HG02943 (cell line): ENCODE results near the gene KLHL2.

Experiments used
- ATAC-seq: cut with Tn5 transposase; IDR thresholded peaks from one replicate; pipeline ENCODE4 v1.9.1; 2021; ENCODE audit warnings: mild to moderate bottlenecking, low read depth, moderate library complexity; ENCODE audit not compliant: unreplicated experiment

The KLHL2 gene

GRCh38 chr4:165286619-165287340, 79.4 kb downstream of the KLHL2 start:
- ATAC-seq = peak; percentile 61

DNA sequence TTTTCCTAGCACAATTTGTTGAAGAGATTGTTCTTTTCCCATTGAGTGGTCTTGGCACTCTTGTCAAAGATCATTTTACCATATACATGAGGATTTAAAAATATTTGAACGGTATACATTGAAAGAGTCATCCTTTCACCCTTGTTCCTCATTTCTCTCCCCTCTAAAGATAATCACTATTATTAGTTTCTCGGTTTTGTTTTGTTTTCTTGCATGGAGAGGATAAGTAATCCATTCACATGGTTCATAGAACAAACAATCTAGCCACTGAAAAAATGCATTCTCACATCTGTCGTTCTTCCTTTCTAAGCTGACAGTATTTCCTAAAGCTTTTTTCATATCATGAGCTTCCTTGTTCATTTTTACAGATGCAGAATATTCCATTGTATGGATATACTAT, 80.9 kb downstream of the KLHL2 start:
- peak; percentile 52 for ATAC-seq

DNA sequence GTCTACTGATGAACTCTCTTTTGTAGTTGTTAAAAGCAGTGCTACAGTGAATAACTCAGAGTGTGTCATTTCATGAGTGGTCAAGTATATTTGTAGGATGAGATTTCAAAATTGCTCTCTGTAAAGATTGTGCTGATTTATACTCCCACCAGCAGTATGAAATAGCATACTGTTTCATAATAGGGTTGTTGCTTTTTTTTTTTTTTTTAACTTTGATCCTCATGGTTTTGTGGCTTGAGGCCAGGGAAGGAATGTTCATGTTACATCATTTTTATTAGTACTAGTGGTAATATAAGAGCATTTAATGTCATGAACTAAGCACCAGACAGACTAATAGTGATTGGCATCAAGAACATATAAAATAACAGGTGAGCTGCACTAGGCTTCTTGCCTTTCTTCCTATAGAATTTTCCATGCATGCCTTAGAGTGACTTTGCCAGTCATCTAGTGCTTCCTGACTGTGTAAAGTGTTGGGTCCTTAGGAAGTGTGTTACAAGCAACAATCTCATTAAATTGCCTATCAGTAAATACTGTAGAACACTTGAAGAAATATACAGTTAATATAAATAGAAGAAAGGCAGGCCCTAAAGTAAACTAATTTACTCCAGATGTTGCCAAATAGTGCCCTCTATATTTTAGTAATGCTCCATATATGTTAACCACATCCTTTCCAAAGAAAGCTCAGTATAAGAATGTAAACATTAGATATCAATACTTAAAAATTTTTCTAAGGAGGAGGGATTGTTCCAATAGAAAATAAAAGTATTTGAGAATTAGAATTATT, 81.5 kb downstream of the KLHL2 start:
- ATAC-seq = no peak

GRCh38 chr4:165289423-165289785, 82.0 kb downstream of the KLHL2 start:
- ATAC-seq = no peak

DNA sequence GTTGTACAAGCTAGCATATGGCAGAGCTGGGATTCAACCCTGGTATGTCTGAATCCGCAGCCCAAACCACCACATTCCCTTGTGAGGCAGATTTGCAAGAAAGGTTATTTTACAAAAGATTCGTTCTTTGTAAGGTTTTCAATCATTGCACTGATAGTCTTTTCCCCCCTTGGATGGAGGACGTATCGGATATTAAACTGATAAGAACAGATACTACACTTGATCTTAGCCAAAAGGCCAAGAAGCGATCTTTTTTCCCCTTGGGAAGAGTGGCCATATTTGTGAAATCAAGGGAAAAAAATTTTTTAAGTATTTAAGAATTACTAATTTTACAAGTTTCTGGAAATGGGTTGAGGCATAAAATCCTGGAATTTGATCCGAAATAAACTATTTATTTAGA, 85.7 kb downstream of the KLHL2 start:
- no peak for ATAC-seq

GRCh38 chr4:165293927-165294649, 86.7 kb downstream of the KLHL2 start:
- no peak for ATAC-seq

DNA sequence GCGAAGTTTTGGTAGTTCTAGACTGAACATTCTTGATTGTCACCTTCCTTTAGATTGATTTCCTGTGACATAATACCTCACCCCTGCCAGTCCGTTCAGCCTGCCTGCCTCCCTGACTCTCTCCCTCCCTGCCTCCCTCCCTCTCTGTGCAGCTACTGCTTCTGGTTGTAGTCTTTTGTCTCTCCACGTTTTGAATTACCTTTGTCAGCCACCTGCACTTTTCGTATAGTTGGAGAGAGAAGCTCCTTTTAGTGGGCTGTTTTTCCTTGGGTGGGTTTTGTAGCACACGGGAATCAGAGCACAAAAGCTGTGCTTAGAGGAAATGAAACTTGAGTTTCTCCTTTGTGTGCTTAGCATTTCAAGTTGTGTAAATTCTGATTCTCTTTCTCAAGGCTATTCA, 87.5 kb downstream of the KLHL2 start:
- peak; percentile 99 for ATAC-seq

GRCh38 chr4:165297626-165298025, 90.3 kb downstream of the KLHL2 start:
- ATAC-seq = no peak

- no peak for ATAC-seq
Observed at GRCh38 chr4:165299399-165300060, 92.2 kb downstream of the KLHL2 start.

DNA sequence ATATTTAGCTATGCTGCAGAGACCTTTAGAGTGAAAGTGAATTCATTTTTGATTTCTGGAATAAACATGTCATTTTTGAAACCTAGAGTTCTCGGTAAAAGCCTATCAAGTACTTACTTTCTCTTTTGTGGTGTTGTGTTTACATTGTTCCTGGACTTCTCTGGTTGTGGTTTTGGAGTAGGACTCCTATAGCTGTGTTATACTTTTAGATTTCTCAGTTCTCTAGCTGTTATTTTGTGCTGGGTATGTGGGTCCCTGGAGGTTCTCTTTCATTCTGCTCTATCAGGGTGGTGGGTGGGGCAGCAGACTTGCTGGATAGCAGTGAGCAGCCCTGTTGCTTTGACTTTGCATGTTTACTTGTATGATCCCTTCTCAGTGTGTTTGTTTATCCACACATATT, 94.5 kb downstream of the KLHL2 start:
- ATAC-seq = peak; percentile 68

GRCh38 chr4:165302658-165303057, 95.3 kb downstream of the KLHL2 start:
- ATAC-seq = no peak

DNA sequence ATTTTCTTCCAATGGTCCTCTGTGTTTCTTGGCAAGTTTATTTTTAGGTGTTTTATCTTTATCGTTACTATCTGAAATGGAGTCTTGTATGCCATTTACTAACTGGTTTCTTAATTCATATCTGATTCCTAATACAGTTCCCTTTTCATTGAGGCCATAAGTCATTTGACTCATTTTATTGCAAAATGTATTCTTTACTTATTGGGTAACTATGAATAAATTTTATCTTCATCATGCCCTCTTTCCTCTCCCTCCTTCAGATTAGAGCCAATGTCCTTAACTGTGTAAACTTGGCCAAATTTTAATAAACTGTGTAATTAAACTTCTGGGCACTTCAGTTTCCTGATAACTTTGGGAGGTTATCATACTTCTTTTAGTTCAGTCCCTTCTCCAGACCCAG, 100.8 kb downstream of the KLHL2 start:
- no peak for ATAC-seq

GRCh38 chr4:165308606-165309005, 101.2 kb downstream of the KLHL2 start:
- ATAC-seq = no peak

DNA sequence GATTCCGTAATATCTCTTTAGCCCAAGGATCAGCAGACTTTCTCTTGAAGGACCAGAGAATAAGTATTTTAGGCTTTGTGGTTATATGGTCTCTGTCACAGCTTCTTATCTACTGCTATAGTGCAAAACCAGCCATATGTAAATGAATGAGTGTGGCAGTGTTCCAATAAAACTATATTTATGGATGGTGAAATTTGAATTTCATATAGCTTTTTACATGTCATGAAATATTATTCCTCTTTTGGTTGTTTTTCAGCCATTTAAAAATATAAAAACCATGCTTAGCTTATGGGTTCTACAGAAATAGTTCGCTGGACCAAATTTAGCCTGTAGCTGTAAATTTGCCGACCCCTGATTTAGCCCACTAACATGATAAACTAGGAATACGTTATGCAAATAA, 102.1 kb downstream of the KLHL2 start:
- no peak for ATAC-seq

DNA sequence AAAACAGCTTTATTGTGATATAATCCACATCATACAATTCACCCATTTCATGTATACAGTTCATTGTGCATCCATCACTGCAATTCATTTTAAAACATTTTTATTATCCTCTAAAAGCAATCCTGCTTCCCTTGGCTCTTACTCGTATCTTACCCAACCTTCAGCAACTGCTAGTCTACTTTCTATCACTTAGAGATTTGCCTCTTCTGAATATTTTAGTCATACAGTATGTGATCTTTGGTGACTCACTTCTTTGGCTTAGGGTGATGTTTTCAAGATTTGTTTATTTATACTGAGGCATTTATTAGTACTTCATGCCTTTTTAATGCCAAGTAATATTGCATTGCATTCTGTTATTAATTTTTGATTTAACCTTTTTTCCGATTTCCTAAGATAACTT, 105.1 kb downstream of the KLHL2 start:
- no peak for ATAC-seq

DNA sequence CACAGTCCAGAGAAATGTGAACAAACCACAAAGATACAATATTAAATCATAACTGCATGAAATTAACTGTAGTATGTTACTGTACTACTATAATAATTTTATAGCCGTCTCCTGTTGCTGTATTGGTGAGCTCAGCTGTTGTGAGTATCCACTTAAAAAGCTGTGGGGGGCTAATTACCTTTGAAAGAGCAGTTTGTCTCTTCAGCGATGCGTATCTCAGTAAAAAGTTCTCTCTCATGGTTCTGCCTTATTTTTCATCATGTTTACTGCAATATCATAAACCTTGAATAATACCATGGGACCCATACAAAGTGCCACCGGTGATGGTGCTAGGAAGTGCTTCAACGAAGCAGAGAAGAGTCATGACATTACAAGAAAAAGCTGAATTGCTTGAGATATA, 111.7 kb downstream of the KLHL2 start:
- no peak for ATAC-seq

DNA sequence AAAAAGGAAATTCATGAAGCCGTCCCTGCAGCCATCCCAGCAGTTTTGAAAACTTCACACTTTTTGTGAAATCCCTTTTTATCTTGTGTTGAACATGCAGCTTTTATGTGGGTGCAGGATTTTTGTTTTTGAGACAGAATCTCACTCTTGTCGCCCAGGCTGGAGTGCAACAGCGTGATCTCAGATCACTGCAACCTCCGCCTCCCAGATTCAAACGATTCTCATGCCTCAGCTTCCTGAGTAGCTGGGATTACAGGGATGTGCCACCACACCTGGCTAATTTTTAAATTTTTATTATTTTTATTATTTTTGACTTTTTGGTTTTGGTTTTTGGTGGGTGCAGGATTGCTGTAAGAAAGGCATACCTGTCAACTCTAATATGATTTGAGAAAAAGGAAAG, 112.1 kb downstream of the KLHL2 start:
- no peak for ATAC-seq

GRCh38 chr4:165324236-165324917, 117.0 kb downstream of the KLHL2 start:
- ATAC-seq = no peak

DNA sequence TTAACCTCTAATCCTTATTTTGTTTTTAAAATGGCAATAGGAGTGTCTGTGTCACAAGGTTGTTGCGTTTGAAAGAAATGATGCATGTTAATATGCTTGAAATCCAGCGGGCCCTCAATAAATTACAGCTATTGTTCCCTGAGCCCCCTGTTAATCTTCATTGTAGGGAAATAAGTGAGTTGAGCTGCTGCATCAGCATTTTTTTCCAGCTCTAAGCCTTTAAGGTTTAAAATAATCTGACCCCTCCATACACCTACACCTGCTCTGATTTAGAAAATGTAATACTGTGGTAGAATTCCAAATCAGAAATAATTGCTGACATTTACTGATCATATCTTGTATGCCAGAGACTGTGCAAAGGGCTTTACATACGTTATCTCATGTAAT, 117.5 kb downstream of the KLHL2 start:
- ATAC-seq = no peak

GRCh38 chr4:165325732-165326512, 118.6 kb downstream of the KLHL2 start:
- ATAC-seq = no peak
